Activated CD4-positive, alpha-beta memory T cell treated with anti-CD3 and anti-CD28 coated beads for 36 hours (primary cell): ENCODE results near the gene TCF25. TPM values are rescaled to one million over a fixed set of nuclear protein-coding genes. Genes with fewer than 3 reads are reported as not detected.
A peak's percentile ranks its signal among the peaks of the same experiment; 100 is the strongest.

Experiments
- CTCF ChIA-PET: fragments of 350-600 bp; sonication (Branson Sonifier 250); formaldehyde crosslinking; loops from one replicate; lab custom pipeline; 2021; ENCODE audit warnings: antibody characterized with exemption, inconsistent platforms; lab: Charles Lee
- POLR2A ChIA-PET: fragments of 350-600 bp; sonication (Branson Sonifier 250); formaldehyde crosslinking; loops from one replicate; lab custom pipeline; 2021; ENCODE audit warnings: antibody characterized with exemption; lab: Charles Lee
- DNase-seq: peaks from one replicate; pipeline ENCODE4 v3.0.0-alpha.2; 2020
- H3K27ac Mint-ChIP-seq: one replicate; pipeline ENCODE4 v1.8.0; 2021; ENCODE audit warnings: mixed read lengths
- H3K27me3 Mint-ChIP-seq: one replicate; pipeline ENCODE4 v1.8.0; 2021; ENCODE audit warnings: mixed read lengths
- H3K36me3 Mint-ChIP-seq: one replicate; pipeline ENCODE4 v1.8.0; 2021; ENCODE audit warnings: mixed read lengths
- H3K4me1 Mint-ChIP-seq: one replicate; pipeline ENCODE4 v1.8.0; 2021; ENCODE audit warnings: low read depth, mixed read lengths
- H3K4me3 Mint-ChIP-seq: one replicate; pipeline ENCODE4 v1.8.0; 2021; ENCODE audit warnings: mild to moderate bottlenecking, mixed read lengths
- H3K9me3 Mint-ChIP-seq: one replicate; pipeline ENCODE4 v1.8.0; 2021; ENCODE audit warnings: mixed read lengths
- intact Hi-C: fragments of 100-400 bp; cut with micrococcal nuclease; formaldehyde crosslinking; loops from one replicate; pipeline ENCODE4 v1.15.1; 2023
- total RNA-seq, 2 experiments: library from RNA; stranded (reverse); gene quantifications; one replicate each; pipeline ENCODE4 v1.2.3, GENCODE V29; 2021

TCF25 gene
- total RNA-seq, 2 experiments from 2014 or later, result 139 to 147 TPM

DNA sequence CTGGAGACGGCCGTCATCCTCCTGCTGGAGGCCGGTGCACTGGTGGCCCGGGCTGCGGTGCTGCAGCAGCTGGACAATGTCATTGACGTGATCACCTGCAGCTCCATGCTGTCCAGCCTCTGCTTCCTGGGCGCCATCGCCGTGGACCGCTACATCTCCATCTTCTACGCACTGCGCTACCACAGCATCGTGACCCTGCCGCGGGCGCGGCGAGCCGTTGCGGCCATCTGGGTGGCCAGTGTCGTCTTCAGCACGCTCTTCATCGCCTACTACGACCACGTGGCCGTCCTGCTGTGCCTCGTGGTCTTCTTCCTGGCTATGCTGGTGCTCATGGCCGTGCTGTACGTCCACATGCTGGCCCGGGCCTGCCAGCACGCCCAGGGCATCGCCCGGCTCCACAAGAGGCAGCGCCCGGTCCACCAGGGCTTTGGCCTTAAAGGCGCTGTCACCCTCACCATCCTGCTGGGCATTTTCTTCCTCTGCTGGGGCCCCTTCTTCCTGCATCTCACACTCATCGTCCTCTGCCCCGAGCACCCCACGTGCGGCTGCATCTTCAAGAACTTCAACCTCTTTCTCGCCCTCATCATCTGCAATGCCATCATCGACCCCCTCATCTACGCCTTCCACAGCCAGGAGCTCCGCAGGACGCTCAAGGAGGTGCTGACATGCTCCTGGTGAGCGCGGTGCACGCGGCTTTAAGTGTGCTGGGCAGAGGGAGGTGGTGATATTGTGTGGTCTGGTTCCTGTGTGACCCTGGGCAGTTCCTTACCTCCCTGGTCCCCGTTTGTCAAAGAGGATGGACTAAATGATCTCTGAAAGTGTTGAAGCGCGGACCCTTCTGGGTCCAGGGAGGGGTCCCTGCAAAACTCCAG, 46.4 kb downstream of the TCF25 start:
- H3K27ac Mint-ChIP-seq, result no peak overlapping the region
- H3K4me3 Mint-ChIP-seq, result no peak overlapping the region
- CTCF ChIA-PET, result interaction anchor here (0.7 to 0.9 kb wide), 2 partner anchors 9 to 1062 kb away, joined by 3 read pairs; no protein-coding TSS in a partner anchor
- H3K4me1 Mint-ChIP-seq, result peaks cover 53% of the 10 kb centered on the region
- DNase-seq, result no peak
- POLR2A ChIA-PET, result no interaction called here
- peaks cover 2% of the 10 kb centered on the region for H3K36me3 Mint-ChIP-seq
- intact Hi-C loops, result loop anchor here (5.0 to 10.0 kb wide), 3 partner anchors 47 to 217 kb away; partner anchors contain the start of genes FANCA, SPATA2L and TCF25
- peaks cover 38% of the 10 kb centered on the region for H3K27me3 Mint-ChIP-seq
- H3K9me3 Mint-ChIP-seq, result no peaks in the 10 kb centered on the region

GRCh38 chr16:89920723-89921122, 47.3 kb downstream of the TCF25 start:
- H3K4me3 Mint-ChIP-seq, result no peak overlapping the region
- H3K27ac Mint-ChIP-seq, result no peak overlapping the region
- DNase-seq, result no peak
- ChIA-PET POLR2A (no interaction called here), CTCF (interaction anchor here (0.9 to 2.0 kb wide), 2 partner anchors 10 to 60 kb away, joined by 3 to 5 read pairs; no protein-coding TSS in a partner anchor)
- H3K4me1 Mint-ChIP-seq, result peaks cover 56% of the 10 kb centered on the region
- intact Hi-C loops, result loop anchor here (5.0 to 10.0 kb wide), 3 partner anchors 48 to 218 kb away; partner anchors contain the start of genes FANCA, SPATA2L and TCF25
- H3K36me3 Mint-ChIP-seq, result peaks cover 2% of the 10 kb centered on the region
- H3K27me3 Mint-ChIP-seq, result peaks cover 46% of the 10 kb centered on the region
- H3K9me3 Mint-ChIP-seq, result no peaks in the 10 kb centered on the region

DNA sequence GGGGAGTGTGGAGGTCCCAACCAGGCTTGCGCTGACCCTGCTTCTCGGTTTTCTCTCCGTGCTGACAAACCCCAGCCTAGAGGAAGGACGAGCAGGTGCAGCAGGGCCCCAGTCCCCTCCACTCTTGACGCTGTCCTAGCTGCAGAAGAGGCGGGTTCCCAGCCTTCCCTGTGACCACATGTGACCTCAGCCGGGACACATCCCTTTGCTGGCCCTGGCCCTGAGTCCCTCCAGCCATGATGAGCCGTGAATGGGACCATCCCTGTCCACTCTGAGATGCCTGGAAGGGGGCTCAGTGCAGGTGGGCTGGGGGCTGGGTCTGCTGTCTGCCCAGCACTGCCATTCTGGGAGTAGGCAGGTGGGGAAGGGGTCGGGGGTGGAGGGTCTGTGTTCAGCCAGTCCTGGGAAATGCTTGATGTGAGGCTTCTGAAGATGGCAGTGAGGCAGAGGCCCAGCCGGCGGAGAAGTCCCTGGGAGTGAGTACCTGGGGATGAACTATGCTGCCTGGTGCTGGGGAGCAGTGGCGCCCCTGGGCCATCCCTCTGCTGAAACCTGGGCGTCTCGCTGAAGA, 47.8 kb downstream of the TCF25 start:
- Mint-ChIP-seq H3K4me1 (peaks cover 53% of the 10 kb centered on the region), H3K27ac (no peak overlapping the region), H3K27me3 (peaks cover 45% of the 10 kb centered on the region), H3K9me3 (no peaks in the 10 kb centered on the region), H3K4me3 (no peak overlapping the region), H3K36me3 (no peaks in the 10 kb centered on the region)
- no peak for DNase-seq
- CTCF ChIA-PET, result interaction anchor here (2.0 kb wide), 1 partner anchor 61 kb away, joined by 5 read pairs; no protein-coding TSS in a partner anchor
- POLR2A ChIA-PET, result no interaction called here
- intact Hi-C loops, result loop anchor here (5.0 to 10.0 kb wide), 3 partner anchors 49 to 219 kb away; partner anchors contain the start of genes FANCA, SPATA2L and TCF25

DNA sequence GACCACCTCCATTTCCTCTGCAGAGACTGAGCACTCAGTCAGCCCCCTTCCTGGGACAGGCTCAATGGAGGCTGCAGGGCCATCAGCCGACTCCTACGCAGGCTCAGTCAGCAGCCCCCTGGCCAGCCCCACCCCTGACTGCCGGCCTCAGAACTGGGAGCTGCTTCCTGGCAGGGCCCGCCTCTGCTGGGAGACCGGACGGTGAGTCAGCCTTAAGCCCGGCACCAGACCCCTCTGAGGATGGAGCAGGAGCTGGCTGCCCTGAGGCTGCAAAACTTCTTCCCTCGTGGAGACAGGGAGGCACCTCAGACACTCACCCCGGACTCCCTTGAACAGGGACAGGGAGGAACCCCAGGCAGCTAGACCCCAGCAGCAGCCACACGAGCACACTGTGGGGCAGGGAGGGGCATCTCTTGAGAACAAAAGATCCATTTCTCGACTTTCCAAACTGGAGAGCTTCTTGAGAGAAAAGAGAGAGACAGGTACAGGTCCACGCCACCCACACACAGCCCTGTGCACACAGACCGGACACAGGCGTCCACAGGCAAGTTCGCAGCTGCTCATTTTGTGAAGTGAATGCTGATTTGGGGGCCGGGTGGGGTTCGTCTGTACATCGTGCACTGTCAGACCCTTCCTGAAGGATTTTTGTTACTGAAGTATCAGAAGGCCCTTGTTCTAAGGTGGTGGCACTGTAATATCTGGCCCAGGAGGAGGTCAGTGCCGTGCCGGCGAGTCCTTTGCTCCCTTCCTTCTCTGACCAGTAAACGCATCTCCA, 48.5 kb downstream of the TCF25 start:
- Mint-ChIP-seq H3K27me3 (peaks cover 44% of the 10 kb centered on the region), H3K9me3 (no peaks in the 10 kb centered on the region), H3K4me3 (peak overlapping the region; percentile 59), H3K4me1 (peaks cover 53% of the 10 kb centered on the region), H3K36me3 (no peaks in the 10 kb centered on the region), H3K27ac (no peak overlapping the region)
- ChIA-PET CTCF (interaction anchor here (1.3 to 3.8 kb wide), 3 partner anchors 11 to 61 kb away, joined by 3 to 22 read pairs (median 5); no protein-coding TSS in a partner anchor), POLR2A (interaction anchor here (0.6 to 1.3 kb wide), 2 partner anchors 9 to 18 kb away, joined by 3 read pairs; no protein-coding TSS in a partner anchor)
- intact Hi-C loops, result loop anchor here (5.0 to 10.0 kb wide), 3 partner anchors 50 to 220 kb away; partner anchors contain the start of genes FANCA, SPATA2L and TCF25
- peak; percentile 55 for DNase-seq

- Mint-ChIP-seq H3K27ac (no peak overlapping the region), H3K4me1 (peaks cover 51% of the 10 kb centered on the region), H3K9me3 (no peaks in the 10 kb centered on the region), H3K27me3 (peaks cover 45% of the 10 kb centered on the region), H3K4me3 (peak overlapping the region; percentile 59), H3K36me3 (no peaks in the 10 kb centered on the region)
- peak; percentile 65 for DNase-seq
- CTCF ChIA-PET, result interaction anchor here (1.3 to 3.8 kb wide), 2 partner anchors 12 to 25 kb away, joined by 3 to 22 read pairs; no protein-coding TSS in a partner anchor
- intact Hi-C loops, result loop anchor here (5.0 to 10.0 kb wide), 3 partner anchors 50 to 220 kb away; partner anchors contain the start of genes FANCA, SPATA2L and TCF25
- POLR2A ChIA-PET, result interaction anchor here (0.8 to 1.3 kb wide), 2 partner anchors 10 to 28 kb away, joined by 3 read pairs; no protein-coding TSS in a partner anchor
Observed at GRCh38 chr16:89922477-89922883, 49.1 kb downstream of the TCF25 start.

- DNase-seq, result peak; percentile 55
- Mint-ChIP-seq H3K4me1 (peaks cover 46% of the 10 kb centered on the region), H3K27me3 (peaks cover 48% of the 10 kb centered on the region), H3K9me3 (no peaks in the 10 kb centered on the region), H3K36me3 (no peaks in the 10 kb centered on the region), H3K27ac (no peak within 1 kb of the TSS), H3K4me3 (peak within 1 kb of the TSS; percentile 59)
- intact Hi-C loops, result loop anchor here (5.0 to 10.0 kb wide), 3 partner anchors 51 to 221 kb away; partner anchors contain the start of genes FANCA, SPATA2L and TCF25
- CTCF ChIA-PET, result interaction anchor here (0.9 to 3.8 kb wide), 3 partner anchors 12 to 223 kb away, joined by 3 to 22 read pairs (median 4); no protein-coding TSS in a partner anchor
- POLR2A ChIA-PET, result interaction anchor here (0.8 to 1.3 kb wide), 2 partner anchors 11 to 28 kb away, joined by 3 read pairs; no protein-coding TSS in a partner anchor
Observed at GRCh38 chr16:89922884-89923639, 49.7 kb downstream of the TCF25 start, which contains the start of gene TUBB3. Gene TUBB3, plus strand, starts transcription at chr16:89923342. Its CDS starts 60 bp downstream, at chr16:89923402.

GRCh38 chr16:89923640-89924296, 50.4 kb downstream of the TCF25 start:
- Mint-ChIP-seq H3K4me1 (peaks cover 40% of the 10 kb centered on the region), H3K27ac (no peak overlapping the region), H3K4me3 (no peak overlapping the region), H3K9me3 (no peaks in the 10 kb centered on the region), H3K27me3 (peaks cover 45% of the 10 kb centered on the region), H3K36me3 (no peaks in the 10 kb centered on the region)
- ChIA-PET CTCF (interaction anchor here (0.9 to 3.8 kb wide), 2 partner anchors 13 to 224 kb away, joined by 4 to 22 read pairs; no protein-coding TSS in a partner anchor), POLR2A (no interaction called here)
- intact Hi-C loops, result loop anchor here (5.0 to 10.0 kb wide), 3 partner anchors 51 to 221 kb away; partner anchors contain the start of genes FANCA, SPATA2L and TCF25
- DNase-seq, result no peak

GRCh38 chr16:89924297-89924924, 51.0 kb downstream of the TCF25 start:
- Mint-ChIP-seq H3K27me3 (peaks cover 45% of the 10 kb centered on the region), H3K9me3 (no peaks in the 10 kb centered on the region), H3K4me1 (peaks cover 36% of the 10 kb centered on the region), H3K4me3 (no peak overlapping the region), H3K36me3 (no peaks in the 10 kb centered on the region), H3K27ac (no peak overlapping the region)
- CTCF ChIA-PET, result interaction anchor here (3.8 kb wide), 1 partner anchor 14 kb away, joined by 22 read pairs; no protein-coding TSS in a partner anchor
- DNase-seq, result peak; percentile 53
- POLR2A ChIA-PET, result no interaction called here
- intact Hi-C loops, result loop anchor here (5.0 to 10.0 kb wide), 3 partner anchors 52 to 222 kb away; partner anchors contain the start of genes FANCA, SPATA2L and TCF25

DNA sequence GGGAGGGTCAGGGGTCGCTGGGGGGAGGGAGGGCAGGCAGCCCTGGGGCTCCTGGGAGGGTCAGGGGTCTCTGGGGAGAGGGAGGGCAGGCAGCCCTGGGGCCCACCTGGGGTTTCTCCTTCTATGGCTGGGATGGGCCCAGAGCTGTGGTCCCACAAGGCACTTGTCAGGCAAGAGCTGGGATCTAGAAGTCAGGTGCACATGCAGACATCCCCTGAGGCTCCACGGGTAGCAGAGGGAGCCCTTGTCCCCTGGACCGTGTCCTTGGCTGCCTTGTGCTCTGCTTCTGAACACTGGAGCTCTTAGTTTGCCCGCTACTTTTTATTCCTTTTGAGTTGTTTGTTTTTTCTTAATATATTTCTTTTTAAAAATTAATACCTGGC, 51.5 kb downstream of the TCF25 start:
- intact Hi-C loops, result loop anchor here (5.0 to 10.0 kb wide), 3 partner anchors 53 to 223 kb away; partner anchors contain the start of genes FANCA, SPATA2L and TCF25
- H3K27me3 Mint-ChIP-seq, result peaks cover 40% of the 10 kb centered on the region
- ChIA-PET POLR2A (no interaction called here), CTCF (interaction anchor here (0.7 to 3.8 kb wide), 2 partner anchors 14 kb away, joined by 3 to 22 read pairs; no protein-coding TSS in a partner anchor)
- H3K27ac Mint-ChIP-seq, result no peak overlapping the region
- H3K4me1 Mint-ChIP-seq, result peaks cover 31% of the 10 kb centered on the region
- no peak overlapping the region for H3K4me3 Mint-ChIP-seq
- H3K36me3 Mint-ChIP-seq, result no peaks in the 10 kb centered on the region
- no peaks in the 10 kb centered on the region for H3K9me3 Mint-ChIP-seq
- DNase-seq, result no peak
